Ovary (tissue), 10 donors: ENCODE measurements around the gene CMC4. TPM values are rescaled to one million over a fixed set of nuclear protein-coding genes. Genes with fewer than 3 reads are reported as not detected.
A peak's percentile ranks its signal among the peaks of the same experiment; 100 is the strongest.

Experiments used
- DNase-seq, 5 donors: peaks; one replicate each; pipeline ENCODE4 v3.0.0-alpha.2; 2019 to 2020
- H3K27ac ChIP-seq, 2 donors: fragments of 200-600 bp; one replicate each; pipeline versions ENCODE4 v1.5.1 to v1.8.0; 2019 to 2022
- H3K27me3 ChIP-seq: fragments of 200-600 bp; one replicate; pipeline ENCODE4 v1.8.0; 2022
- H3K36me3 ChIP-seq: fragments of 200-600 bp; sonication (generic); one replicate; pipeline ENCODE4 v1.5.1; 2019
- H3K4me1 ChIP-seq: one replicate; pipeline ENCODE4 v1.8.1; 2013; ENCODE audit warnings: mild to moderate bottlenecking, moderate library complexity; ENCODE audit not compliant: insufficient read depth
- H3K4me3 ChIP-seq: fragments of 200-600 bp; sonication (generic); one replicate; pipeline ENCODE4 v1.5.1; 2017
- H3K9me3 ChIP-seq, 2 donors: fragments of 200-600 bp in 1 of 2; sonication (generic) in 1 of 2; one replicate each; pipeline versions ENCODE4 v1.5.1 to v1.8.1; 2013 to 2019; ENCODE audit warnings: mild to moderate bottlenecking in 1 of 2, moderate library complexity in 1 of 2
- CTCF ChIP-seq, 3 donors: fragments of 450-650 bp in 2 of 3; fragments of 200-600 bp in 1 of 3; IDR thresholded peaks; one replicate each; pipeline versions ENCODE4 v1.5.1 to v1.8.0; 2016 to 2022; ENCODE audit warnings: antibody characterized with exemption in 3 of 3, mild to moderate bottlenecking in 1 of 3
- EP300 ChIP-seq: sonication (generic); formaldehyde crosslinking; IDR thresholded peaks from one replicate; pipeline ENCODE4 v1.6.1; 2017; ENCODE audit warnings: antibody characterized with exemption
- POLR2A ChIP-seq: fragments of 450-650 bp; IDR thresholded peaks from one replicate; pipeline ENCODE4 v1.6.1; 2017; ENCODE audit warnings: antibody characterized with exemption, mild to moderate bottlenecking, moderate library complexity
- WGBS, 3 donors: extraction: QIAGEN DNeasy Blood & Tissue Kit in 1 of 3; methylation state at CpG; one replicate each; pipeline versions ENCODE4 v1.1.5 to v1.1.7; 2013 to 2017; 5-methylcytosine and 5-hydroxymethylcytosine counted together
- intact Hi-C, 4 donors: fragments of 100-400 bp; cut with DNase I; formaldehyde crosslinking; loops; one replicate each; pipeline versions ENCODE4 v1.11.0 to v1.15.1; 2022 to 2023
- long read RNA-seq, 3 donors: library from polyadenylated mRNA in 2 of 3; unstranded in 2 of 3; transcript quantifications; one replicate each; pipeline ENCODE4 v2.0.0 and lab custom pipeline, GENCODE V29; 2021 to 2026
- polyA plus RNA-seq, 2 donors: library from polyadenylated mRNA; stranded (reverse); fragments of 200-250 nt in 1 of 2; fragments of 350-450 nt in 1 of 2; fragmentation: Illumina TruSeq in 1 of 2; extraction: RNeasy Lipid Tissue Mini Kit (QIAGEN cat#74804) in 1 of 2; gene quantifications; one replicate each; pipeline ENCODE4 v1.2.3, GENCODE V29; 2013 to 2014
- total RNA-seq, 7 donors: library from RNA; depleted of rRNA in 2 of 7; stranded (reverse); fragments of >200 nt in 2 of 7; fragmentation: NEBNext Ultra II Directional in 3 of 7; extraction: Animal tissue kit (Norgen Biotek cat#: 25700) in 3 of 7; gene quantifications; one replicate each; pipeline versions ENCODE4 v1.1.0 to v1.2.4, GENCODE V29; 2016 to 2023
- donor health status: DM: no; HTN: no; CAD: no; lungs with moderate emphysema.
- donor health status: DM: no; HTN: no; CAD: no.
- donor health status: Bipolar disorder and iron deficiency.
- donor health status: DM: yes; HTN: yes; CAD: no.
- donor health status: DM: no; HTN: no; CAD: no.
- donor health status: DM: yes; HTN: yes; CAD: no.

CMC4 gene
- total RNA-seq (10 to 100 TPM in 3 of 7 donors, 1 to 10 TPM in 4; 7.1 to 34.1 (median 9.3) TPM), polyA plus RNA-seq (10 to 100 TPM in 1 of 2 donors, 1 to 10 TPM in 1; 5.2 to 17.0 TPM)
- long read RNA-seq, donor 1, partial matches to known transcripts: 0 of 4 reads
- long read RNA-seq, donor 1, other reads (novel, unspliced or antisense): 0 of 4 reads
- long read RNA-seq, donor 2, transcript CMC4-202 (3 exons, 1,107 nt): major isoform, 30 of 35 reads
- long read RNA-seq, donor 2, partial matches to known transcripts: 0 of 35 reads
- long read RNA-seq, donor 2, other reads (novel, unspliced or antisense): 5 of 35 reads
- long read RNA-seq, donor 3, transcript CMC4-202 (3 exons, 1,107 nt): major isoform, 25 of 28 reads
- long read RNA-seq, donor 3, partial matches to known transcripts: 0 of 28 reads
- long read RNA-seq, donor 3, other reads (novel, unspliced or antisense): 3 of 28 reads

- TF ChIP-seq CTCF (IDR thresholded peaks at IDR 0.05): no peak
- no peak for TF ChIP-seq EP300
- TF ChIP-seq POLR2A: peak; percentile 31
- 29 to 59% (median 47%) methylated on average over 30 to 81 of the region's 81 CpGs for WGBS, 3 donors
- Histone ChIP-seq H3K4me3 (peak within 1 kb of the TSS; percentile 45), H3K9me3 (no peaks in the 10 kb centered on the region), H3K27ac (peak within 1 kb of the TSS in 1 of 2 donors; percentile 69), H3K4me1 (no peaks in the 10 kb centered on the region), H3K36me3 (no peaks in the 10 kb centered on the region), H3K27me3 (no peaks in the 10 kb centered on the region)
- peak; percentile 74 to 85 (median 78) for DNase-seq
- intact Hi-C loops: no loop called here
Measured at GRCh38 chrX:155070975-155071693, at the start of gene CMC4, which contains the start of the genes BRCC3 and MTCP1. Gene CMC4, minus strand, starts transcription at chrX:155071136. Its CDS starts 7,113 bp downstream, at chrX:155064023. Gene BRCC3, plus strand, starts transcription at chrX:155071508. Its CDS starts 20 bp downstream, at chrX:155071528. Gene MTCP1, minus strand, starts transcription at chrX:155071136. Its CDS starts 5,126 bp downstream, at chrX:155066010.

- Histone ChIP-seq H3K4me1 (no peaks in the 10 kb centered on the region), H3K9me3 (no peaks in the 10 kb centered on the region), H3K27me3 (no peaks in the 10 kb centered on the region), H3K36me3 (no peaks in the 10 kb centered on the region), H3K27ac (no peak overlapping the region), H3K4me3 (no peak overlapping the region)
- 67 to 82% (median 81%) methylated on average over 1 of the region's 1 CpG for WGBS, 3 donors
- intact Hi-C loops: no loop called here
- no peak for DNase-seq
- TF ChIP-seq EP300 (no peak), CTCF (IDR thresholded peaks at IDR 0.05) (no peak)
Measured at GRCh38 chrX:155115174-155115819, 44.4 kb upstream of the CMC4 start.

- no peak overlapping the region for H3K4me3 ChIP-seq
- TF ChIP-seq CTCF (IDR thresholded peaks at IDR 0.05) (no peak), EP300 (no peak)
- no peaks in the 10 kb centered on the region for H3K36me3 ChIP-seq
- no peak overlapping the region for H3K27ac ChIP-seq
- no peaks in the 10 kb centered on the region for H3K9me3 ChIP-seq
- intact Hi-C loops: no loop called here
- H3K4me1 ChIP-seq: no peaks in the 10 kb centered on the region
- 76 to 82% (median 81%) methylated on average over 4 of the region's 4 CpGs for WGBS, 3 donors
- no peak for DNase-seq
- H3K27me3 ChIP-seq: no peaks in the 10 kb centered on the region
Measured at GRCh38 chrX:155113097-155113496, 42.2 kb upstream of the CMC4 start.

- no peaks in the 10 kb centered on the region for H3K36me3 ChIP-seq
- H3K4me1 ChIP-seq: no peaks in the 10 kb centered on the region
- no peaks in the 10 kb centered on the region for H3K9me3 ChIP-seq
- 73 to 88% (median 75%) methylated on average over 3 of the region's 3 CpGs for WGBS, 3 donors
- no peak overlapping the region for H3K27ac ChIP-seq
- H3K4me3 ChIP-seq: no peak overlapping the region
- no peak for TF ChIP-seq EP300
- no peak for TF ChIP-seq CTCF (IDR thresholded peaks at IDR 0.05)
- TF ChIP-seq POLR2A: no peak
- H3K27me3 ChIP-seq: no peaks in the 10 kb centered on the region
- DNase-seq: no peak
- intact Hi-C loops: no loop called here
Measured at GRCh38 chrX:155112171-155112570, 41.2 kb upstream of the CMC4 start.
